Left lung (tissue), 10 donors: ENCODE measurements around the gene DST. TPM values are rescaled to one million over a fixed set of nuclear protein-coding genes. Genes with fewer than 3 reads are reported as not detected.
A peak's percentile ranks its signal among the peaks of the same experiment; 100 is the strongest.
"Not testable (repeated sequence)": the region's sequence is repeated elsewhere in the genome, so short reads cannot be mapped to it uniquely, and the experiment has no call there.

Source experiments
- ATAC-seq: fragments of 200-7000 bp; cut with Tn5 transposase; one replicate; pipeline ENCODE4 v1.9.1; 2020; ENCODE audit warnings: moderate library complexity
- DNase-seq, 4 donors: peaks; one replicate each; pipeline ENCODE4 v3.0.0-alpha.2; 2013 to 2020
- H3K27ac ChIP-seq, 2 donors: fragments of 200-600 bp; sonication (generic) in 1 of 2; one replicate each; pipeline versions ENCODE4 v1.5.0 to v1.8.0; 2020 to 2021
- H3K27me3 ChIP-seq, 2 donors: fragments of 200-600 bp; sonication (generic) in 1 of 2; one replicate each; pipeline versions ENCODE4 v1.5.0 to v1.8.0; 2020 to 2021
- H3K36me3 ChIP-seq, 2 donors: fragments of 200-600 bp; sonication (generic) in 1 of 2; one replicate each; pipeline versions ENCODE4 v1.5.0 to v1.8.0; 2020 to 2021
- H3K4me1 ChIP-seq, 2 donors: fragments of 200-600 bp; one replicate each; pipeline ENCODE4 v1.8.0; 2021
- H3K4me3 ChIP-seq, 2 donors: fragments of 200-600 bp; sonication (generic) in 1 of 2; one replicate each; pipeline versions ENCODE4 v1.5.0 to v1.8.0; 2020 to 2021; ENCODE audit warnings: mild to moderate bottlenecking in 1 of 2
- H3K9me3 ChIP-seq, 2 donors: fragments of 200-600 bp; sonication (generic) in 1 of 2; one replicate each; pipeline versions ENCODE4 v1.5.0 to v1.8.0; 2020 to 2021
- CTCF ChIP-seq, 2 donors: fragments of 200-600 bp; sonication (generic) in 1 of 2; IDR thresholded peaks; one replicate each; pipeline versions ENCODE4 v1.5.0 to v1.8.0; 2021; ENCODE audit warnings: antibody characterized with exemption in 2 of 2
- intact Hi-C, 2 donors: fragments of 100-400 bp; cut with DNase I; formaldehyde crosslinking; loops; one replicate each; pipeline versions ENCODE4 v1.11.2 to v1.14.2; 2022
- polyA plus RNA-seq, 6 donors: library from polyadenylated mRNA; unstranded; fragments of 120-200 nt; gene quantifications; one replicate each; pipeline ENCODE4 v1.2.1, GENCODE V29; 2013; ENCODE audit not compliant: insufficient read length in 6 of 6
- total RNA-seq, 2 donors: library from RNA; stranded (reverse); fragmentation: NEBNext Ultra II Directional; extraction: Animal tissue kit (Norgen Biotek cat#: 25700); gene quantifications; one replicate each; pipeline ENCODE4 v1.2.1, GENCODE V29; 2021
- donor health status: DM: no; HTN: yes; CAD: no.
- donor health status: DM: no; HTN: no; CAD: no.

DST gene
- total and polyA plus RNA-seq, 8 donors: 290 to 636 (median 504) TPM

DNA sequence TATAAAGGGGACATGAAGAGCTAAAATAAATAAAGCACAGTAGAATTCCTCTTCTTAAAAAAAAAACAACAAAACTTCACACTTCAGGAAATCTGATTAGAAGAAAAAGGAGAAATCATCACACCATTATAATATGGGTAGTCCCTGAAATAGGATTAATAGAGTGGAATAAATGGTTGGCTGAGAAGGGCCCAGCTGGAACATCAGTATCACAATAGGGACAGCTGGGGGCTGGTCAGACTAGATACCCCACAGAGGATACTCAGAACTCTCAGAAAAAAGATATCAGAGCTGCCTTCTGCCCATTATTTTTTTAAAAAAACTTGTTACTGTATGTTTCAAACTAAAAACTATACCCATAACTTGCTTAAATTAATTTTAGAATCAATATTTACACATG is 75.2 kb downstream of the DST start:
- Histone ChIP-seq H3K27ac (no peak overlapping the region), H3K4me1 (no peaks in the 10 kb centered on the region), H3K9me3 (peaks cover 0 to 3% of the 10 kb centered on the region in 2 donors), H3K27me3 (no peaks in the 10 kb centered on the region), H3K4me3 (no peak overlapping the region), H3K36me3 (peaks cover 0 to 5% of the 10 kb centered on the region in 2 donors)
- no peak for ATAC-seq
- TF ChIP-seq CTCF (IDR thresholded peaks at IDR 0.05): no peak
- intact Hi-C loops: no loop called here
- no peak for DNase-seq

GRCh38 chr6:56562730-56563129 is 80.0 kb downstream of the DST start:
- H3K36me3 ChIP-seq, H3K4me3 ChIP-seq, ATAC-seq, H3K9me3 ChIP-seq, H3K27me3 ChIP-seq, intact Hi-C loops, H3K4me1 ChIP-seq, DNase-seq, H3K27ac ChIP-seq: not testable (repeated sequence)

DNA sequence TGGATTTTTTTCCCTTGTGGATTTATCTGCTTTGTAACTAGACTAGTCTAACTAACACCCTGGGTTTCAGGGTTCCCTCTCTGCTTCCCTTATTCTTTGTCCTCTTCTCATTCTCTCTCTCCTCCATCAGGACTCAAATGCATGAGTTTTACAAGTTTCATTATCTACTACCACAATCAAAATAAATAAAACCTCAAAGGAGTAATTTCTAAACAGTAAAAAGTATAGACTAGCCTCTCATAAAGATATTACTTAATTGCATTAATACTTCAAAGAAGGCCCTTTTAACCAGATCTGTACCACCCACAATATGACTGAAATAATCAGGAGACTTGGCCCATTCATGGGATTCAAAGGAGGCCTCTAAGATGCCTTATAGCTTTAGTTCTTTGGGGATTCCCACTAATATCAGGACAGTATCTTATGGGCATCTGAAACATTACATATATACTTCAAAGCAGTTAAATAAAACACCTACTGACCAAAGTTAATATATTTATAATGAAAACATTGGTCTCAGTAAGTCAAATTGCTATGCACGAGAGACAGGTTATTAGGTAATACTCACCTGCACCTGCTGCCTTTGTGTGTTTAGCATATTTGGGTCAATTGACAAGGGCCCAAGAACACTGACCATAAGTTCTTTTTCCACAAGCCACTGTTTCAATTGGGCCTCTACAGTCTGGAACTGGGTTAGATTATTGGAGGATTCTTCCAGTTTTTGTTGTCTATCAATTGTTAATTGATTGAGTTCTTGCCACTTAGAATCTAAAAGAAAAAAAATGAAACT is 85.7 kb downstream of the DST start:
- Histone ChIP-seq H3K9me3 (no peaks in the 10 kb centered on the region), H3K27ac (no peak overlapping the region)
- intact Hi-C loops: no loop called here

GRCh38 chr6:56555438-56555872 is 87.2 kb downstream of the DST start:
- DNase-seq: peak in 2 of 4 donors; percentile 67 to 85
- intact Hi-C loops: no loop called here
- H3K27ac ChIP-seq: peak overlapping the region in 1 of 2 donors; percentile 2

More for the DNA sequence above, 85.7 kb downstream of the DST start:
- H3K36me3 ChIP-seq: peaks cover 0 to 14% of the 10 kb centered on the region in 2 donors
- DNase-seq: no peak
- TF ChIP-seq CTCF (IDR thresholded peaks at IDR 0.05): no peak
- no peak for ATAC-seq
- H3K4me3 ChIP-seq: no peak overlapping the region
- H3K4me1 ChIP-seq: no peaks in the 10 kb centered on the region
- no peaks in the 10 kb centered on the region for H3K27me3 ChIP-seq

DNA sequence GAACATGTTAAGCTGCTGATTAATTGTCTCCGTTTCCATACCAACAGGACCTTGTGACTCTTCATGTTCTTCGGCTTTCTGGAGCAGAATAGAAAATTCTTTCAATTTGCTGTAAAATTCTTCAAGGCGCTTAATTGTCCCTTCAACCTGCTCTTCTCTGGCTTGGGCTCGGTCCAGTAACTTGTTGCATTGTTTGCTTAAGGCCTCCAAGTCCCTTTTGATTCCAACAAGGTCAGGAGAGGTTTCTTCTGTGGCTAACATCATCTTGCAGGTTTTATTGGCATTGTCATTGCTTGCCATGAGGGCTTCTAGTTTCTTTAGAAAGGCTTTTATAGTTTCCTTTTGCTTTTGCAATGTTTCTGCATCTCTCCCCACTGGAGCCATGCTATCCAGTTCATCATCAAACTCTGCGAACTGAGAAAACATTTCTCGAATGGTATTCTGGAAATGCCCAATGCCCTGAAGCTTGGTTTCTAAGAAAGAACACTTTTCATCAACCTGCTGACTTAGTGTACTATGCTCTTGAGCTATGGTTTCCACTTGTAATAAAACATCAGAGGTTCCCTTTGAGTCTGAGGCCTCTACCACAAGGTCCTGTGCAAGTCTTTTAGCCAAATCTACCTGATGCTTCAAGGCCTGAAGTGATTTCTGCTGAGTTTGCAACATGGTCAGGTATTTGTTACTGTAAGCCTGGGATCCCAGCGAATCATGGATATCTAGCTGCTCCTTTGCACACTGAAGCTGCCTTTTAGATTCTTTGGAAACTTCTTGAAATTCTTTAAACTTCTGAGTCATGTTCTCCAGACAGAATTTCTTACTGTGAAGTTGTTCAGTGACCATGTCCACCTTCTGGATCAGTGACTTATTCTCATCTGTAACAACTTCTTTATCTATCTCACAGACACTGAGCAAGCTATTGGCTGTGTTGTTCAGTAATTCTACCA is 90.2 kb downstream of the DST start:
- DNase-seq (no peak), ATAC-seq (peak; percentile 18)
- no peak overlapping the region for H3K4me3 ChIP-seq
- H3K27me3 ChIP-seq: no peaks in the 10 kb centered on the region
- peaks cover 0 to 10% of the 10 kb centered on the region in 2 donors for H3K36me3 ChIP-seq
- H3K9me3 ChIP-seq: no peaks in the 10 kb centered on the region
- peaks cover 0 to 13% of the 10 kb centered on the region in 2 donors for H3K4me1 ChIP-seq
- no peak for TF ChIP-seq CTCF (IDR thresholded peaks at IDR 0.05)
- H3K27ac ChIP-seq: no peak overlapping the region
- intact Hi-C loops: no loop called here

More at GRCh38 chr6:56555438-56555872, 87.2 kb downstream of the DST start:
- no peak for ATAC-seq
- no peaks in the 10 kb centered on the region for H3K27me3 ChIP-seq
- H3K36me3 ChIP-seq: peaks cover 0 to 14% of the 10 kb centered on the region in 2 donors
- no peak for TF ChIP-seq CTCF (IDR thresholded peaks at IDR 0.05)
- H3K4me3 ChIP-seq: no peak overlapping the region
- no peaks in the 10 kb centered on the region for H3K9me3 ChIP-seq
- peaks cover 0 to 5% of the 10 kb centered on the region in 2 donors for H3K4me1 ChIP-seq
